Embryonic facial prominence (tissue), 1 donor: Measurements from ENCODE around the gene CTCF.
"Not testable (repeated sequence)": the region's sequence is repeated elsewhere in the genome, so short reads cannot be mapped to it uniquely, and the experiment has no call there.

Experiments
- DNase-seq: peaks from one replicate; pipeline ENCODE4 v3.0.0-alpha.2; 2016; ENCODE audit errors: extremely low spot score

The CTCF gene, protein sequence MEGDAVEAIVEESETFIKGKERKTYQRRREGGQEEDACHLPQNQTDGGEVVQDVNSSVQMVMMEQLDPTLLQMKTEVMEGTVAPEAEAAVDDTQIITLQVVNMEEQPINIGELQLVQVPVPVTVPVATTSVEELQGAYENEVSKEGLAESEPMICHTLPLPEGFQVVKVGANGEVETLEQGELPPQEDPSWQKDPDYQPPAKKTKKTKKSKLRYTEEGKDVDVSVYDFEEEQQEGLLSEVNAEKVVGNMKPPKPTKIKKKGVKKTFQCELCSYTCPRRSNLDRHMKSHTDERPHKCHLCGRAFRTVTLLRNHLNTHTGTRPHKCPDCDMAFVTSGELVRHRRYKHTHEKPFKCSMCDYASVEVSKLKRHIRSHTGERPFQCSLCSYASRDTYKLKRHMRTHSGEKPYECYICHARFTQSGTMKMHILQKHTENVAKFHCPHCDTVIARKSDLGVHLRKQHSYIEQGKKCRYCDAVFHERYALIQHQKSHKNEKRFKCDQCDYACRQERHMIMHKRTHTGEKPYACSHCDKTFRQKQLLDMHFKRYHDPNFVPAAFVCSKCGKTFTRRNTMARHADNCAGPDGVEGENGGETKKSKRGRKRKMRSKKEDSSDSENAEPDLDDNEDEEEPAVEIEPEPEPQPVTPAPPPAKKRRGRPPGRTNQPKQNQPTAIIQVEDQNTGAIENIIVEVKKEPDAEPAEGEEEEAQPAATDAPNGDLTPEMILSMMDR

DNA sequence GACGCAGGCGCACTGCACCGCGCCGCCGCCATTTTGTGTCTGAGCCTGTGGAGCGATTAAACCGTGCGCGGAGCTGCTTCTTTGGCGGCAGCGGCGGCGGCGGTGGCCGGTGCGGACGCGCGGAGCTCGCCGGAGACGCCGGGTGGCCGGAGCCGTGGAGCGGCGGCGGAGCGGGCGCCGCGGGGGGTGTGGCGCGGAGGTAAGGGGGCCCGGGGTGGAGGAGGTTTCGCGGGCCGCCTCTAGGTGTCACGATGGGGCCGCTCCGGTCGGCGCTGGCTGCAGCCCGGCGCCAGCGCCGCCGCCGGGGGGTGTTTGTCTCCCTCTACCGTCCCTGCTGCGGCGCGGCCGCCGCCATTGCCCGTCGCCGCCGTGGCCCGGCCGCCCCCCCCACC lies at the start of gene CTCF:
TSS of gene CTCF (plus strand) at position 1 of the 392 bp plus-strand sequence. CDS start 48,307 bp downstream, outside the sequence.
- peak; percentile 85 for DNase-seq

DNA sequence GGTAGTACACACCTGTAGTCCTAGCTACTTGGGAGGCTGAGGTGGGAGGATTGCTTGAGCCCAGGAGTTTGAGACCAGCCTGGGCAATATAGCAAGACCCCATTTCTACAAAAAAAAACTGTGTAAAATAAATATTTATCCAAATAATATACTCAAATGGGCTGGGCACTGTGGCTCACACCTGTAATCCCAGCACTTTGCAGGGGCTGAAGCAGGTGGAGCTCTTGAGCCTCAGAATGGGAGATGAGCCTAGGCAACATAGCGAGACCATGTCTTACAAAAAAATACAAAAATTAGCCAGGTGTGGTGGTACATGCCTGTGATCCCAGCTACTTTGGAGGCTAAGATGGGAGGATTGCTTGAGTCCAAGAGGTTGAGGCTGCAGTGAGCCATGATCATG lies 48.4 kb upstream of the CTCF start:
- not testable (repeated sequence) for DNase-seq

DNA sequence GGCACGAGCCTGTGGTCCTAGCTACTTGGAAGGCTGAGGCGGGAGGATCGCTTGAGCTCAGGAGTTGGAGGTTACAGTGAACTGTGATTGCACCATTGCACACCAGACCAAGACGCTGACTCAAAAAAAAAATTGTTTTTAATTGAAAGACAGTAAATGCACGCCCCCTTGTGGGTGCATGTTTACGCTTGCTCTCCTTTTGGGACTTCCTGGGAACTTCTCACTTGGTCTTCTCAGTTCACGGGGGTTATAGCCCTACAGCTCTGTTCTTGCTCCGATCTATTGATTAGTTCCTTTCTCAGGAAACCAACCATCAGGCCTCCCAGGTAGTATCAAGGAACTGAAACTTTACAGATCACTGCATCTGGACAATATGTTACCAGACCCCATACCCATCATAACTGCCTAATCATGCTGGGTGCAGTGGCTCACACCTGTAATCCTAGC lies 47.9 kb upstream of the CTCF start:
- no peak for DNase-seq

DNA sequence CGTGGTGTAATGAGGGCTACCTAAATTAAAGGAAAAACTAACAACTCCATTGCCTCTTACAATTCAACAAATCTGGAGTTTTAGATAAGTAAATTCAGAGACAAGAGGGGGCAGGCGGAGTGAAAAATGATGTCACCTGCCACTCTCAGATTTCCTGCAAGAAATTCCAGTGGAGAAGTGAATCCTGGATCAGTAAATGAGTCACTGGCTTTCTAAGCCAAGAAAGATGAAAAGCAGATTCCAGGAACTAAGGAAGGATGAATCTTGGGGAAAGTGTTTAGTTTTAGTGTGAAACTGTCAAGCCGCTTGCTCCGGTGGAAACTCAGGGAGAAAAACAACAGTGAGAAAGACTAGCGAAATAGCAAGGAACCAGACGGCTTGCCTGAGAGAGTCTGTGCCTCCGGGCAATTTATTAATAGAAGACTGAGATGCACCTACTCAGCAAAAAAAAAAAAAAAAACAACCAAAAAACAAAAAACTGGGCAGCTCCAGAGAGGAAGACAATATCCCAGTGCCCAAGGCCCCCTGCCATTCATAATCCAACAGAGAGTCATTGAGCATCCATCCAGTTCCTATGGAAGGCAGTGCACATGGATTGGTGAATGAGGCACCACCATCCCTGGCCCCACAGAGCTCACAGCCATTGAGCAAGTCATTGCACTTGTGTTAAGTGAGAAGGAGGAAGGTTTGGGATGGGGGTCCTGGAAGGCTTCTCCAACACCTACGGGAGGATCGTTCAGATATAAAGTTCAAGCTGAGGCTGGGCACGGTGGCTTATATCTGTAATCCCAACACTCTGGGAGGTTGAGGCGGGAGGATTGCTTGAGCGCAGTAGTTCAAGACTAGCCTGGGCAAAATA lies 45.8 kb upstream of the CTCF start:
- DNase-seq: no peak

DNA sequence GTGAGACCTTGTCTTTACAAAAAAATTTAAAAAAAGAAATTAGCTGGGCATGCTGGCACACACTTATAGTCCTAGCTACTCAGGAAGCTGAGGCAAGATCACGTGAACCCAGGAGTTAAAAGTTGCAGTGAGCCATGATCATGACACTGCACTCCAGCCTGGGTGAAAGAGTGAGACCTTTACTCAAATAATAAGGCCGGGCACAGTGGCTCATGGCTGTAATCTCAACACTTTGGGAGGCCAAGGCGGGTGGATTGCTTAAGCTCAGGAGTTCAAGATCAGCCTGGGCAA lies 45.2 kb upstream of the CTCF start:
- no peak for DNase-seq

DNA sequence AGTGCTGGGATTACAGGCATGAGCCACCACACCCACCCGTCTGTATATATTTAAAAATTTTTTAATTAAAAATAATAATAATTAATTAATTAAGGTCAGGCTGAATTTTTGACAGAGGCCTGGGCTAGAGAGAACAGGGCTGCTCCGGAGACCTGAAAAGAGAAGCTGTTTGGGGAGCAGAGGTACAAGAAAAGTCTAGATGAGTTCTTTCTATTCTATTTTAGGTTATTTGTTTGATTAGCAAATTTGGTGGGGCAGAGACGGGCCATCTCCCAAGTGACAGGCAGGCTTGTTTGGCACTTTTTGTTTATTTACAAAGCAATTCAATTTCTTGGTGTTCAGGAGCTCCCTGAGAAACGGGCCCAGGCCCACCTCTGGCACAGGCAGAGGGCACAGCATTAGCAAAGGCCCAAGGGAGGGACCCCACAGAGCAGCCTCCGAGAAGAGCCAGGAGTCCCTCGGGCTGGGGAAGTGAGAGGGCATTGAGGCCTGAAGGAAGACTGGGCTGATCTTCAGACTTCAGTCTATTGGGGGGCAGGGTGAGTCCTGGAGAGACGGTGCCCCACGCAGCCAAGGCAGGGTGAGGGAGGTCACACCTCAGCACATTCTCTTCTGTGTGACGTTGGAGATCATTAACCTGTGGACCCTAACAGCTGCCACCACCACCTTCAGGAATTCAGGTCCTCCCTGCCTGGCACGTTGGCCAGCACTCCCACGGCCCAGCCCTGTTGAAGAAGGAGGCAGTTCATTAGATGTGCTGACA lies 44.5 kb upstream of the CTCF start:
- DNase-seq: no peak

DNA sequence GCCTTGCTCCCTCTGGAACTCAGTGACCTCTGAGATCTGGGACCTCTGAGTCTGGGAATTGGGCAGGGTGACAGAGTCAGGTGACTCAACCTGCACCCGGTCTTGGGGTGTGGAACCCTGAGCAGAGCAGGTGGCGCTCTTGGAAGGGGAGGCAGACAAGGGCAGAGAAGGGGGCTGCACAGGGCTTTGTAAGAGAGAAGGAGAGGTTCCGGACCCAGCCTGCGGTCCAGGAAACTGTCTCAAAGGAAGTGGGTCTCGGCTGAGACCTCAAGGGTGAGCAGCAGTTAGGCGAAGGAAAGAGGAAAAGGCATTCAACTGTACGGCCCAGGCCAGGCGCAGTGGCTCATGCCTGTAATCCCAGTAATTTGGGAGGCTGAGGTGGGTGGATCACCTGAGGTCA lies 43.6 kb upstream of the CTCF start:
- no peak for DNase-seq

DNA sequence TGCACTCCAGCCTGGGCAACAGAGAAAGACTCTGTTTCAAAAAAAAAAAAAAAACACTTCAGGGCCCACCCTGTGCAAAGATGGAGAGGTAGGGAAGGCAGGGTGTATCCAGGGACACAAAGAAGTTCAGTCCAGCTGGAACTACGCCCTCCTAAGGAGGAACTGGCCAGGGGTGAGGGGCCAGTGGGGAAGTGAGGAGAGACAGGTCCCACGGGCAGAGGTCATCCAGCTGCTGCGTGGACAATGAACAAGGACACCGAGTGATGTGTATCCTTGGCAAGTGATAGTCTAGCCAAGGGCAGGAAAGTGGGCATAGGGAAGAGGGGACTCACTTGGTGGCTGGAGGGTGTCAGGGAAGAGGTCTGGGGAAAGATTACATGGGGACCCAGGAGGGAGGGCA lies 43.1 kb upstream of the CTCF start:
- no peak for DNase-seq

DNA sequence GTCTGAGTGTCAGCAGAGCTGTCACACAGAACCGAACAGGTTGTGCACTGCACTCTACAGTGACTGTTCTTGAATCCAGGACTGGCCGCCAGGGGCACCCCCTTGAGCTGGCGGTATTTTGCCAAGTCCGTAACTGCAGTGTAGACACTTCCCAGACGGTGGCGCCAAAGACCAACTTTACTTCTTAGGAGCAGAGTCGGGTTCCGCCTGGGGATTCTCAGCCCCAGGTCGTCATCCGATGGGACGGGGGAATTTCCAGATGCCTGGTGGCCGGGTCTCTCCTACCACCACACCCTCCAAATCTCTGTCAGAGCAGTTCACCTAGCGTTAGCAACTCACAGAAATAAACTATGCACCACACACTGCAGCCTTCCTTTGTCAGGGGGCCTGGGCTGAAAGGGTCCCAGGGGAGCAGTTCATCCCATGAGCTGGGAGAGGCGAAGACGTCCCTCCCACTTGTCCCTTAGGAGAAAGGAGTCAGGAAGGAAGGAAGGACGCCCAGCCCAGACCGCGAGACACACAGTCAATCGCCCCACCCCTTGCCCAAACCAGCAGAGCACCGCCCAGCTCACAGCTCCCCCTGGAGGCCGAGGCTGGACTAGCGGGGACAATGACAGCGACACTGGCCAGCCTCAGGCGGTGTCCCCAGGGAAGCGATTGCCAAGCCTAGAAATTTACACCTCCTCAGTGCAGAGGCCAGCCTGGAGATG lies 41.1 kb upstream of the CTCF start:
- peak; percentile 85 for DNase-seq

DNA sequence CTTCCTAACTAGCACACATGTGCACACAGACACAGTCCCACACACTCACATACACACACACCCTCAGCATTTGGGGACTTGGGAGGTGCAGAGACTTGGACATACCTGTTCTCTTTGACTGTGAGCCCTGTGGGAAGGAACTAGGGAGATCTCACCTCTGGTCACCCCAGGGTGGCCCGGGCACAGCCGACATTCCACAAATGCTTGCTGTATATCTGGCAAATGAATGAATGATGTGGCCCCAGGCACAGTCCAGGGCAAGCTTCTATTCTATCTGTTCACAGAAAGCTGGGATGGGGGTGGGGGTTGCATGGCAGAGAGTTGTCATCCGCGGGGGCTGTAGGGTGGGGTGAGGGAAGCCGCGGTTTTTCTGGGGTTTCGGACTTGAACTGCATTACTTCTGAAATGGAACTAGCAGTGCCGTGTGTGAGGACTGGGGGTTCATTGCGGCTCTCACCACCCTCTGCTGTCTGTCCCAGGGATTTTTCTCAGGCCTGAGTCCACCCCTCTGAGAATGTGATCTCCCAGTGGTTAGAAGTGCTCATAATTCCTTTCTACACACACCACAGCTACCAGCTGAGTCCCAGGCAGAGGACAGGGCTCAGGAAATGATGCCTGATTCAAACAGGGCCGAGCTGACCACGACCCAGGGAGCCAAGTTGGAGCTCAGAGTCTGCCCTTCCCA lies 37.0 kb upstream of the CTCF start:
- no peak for DNase-seq

DNA sequence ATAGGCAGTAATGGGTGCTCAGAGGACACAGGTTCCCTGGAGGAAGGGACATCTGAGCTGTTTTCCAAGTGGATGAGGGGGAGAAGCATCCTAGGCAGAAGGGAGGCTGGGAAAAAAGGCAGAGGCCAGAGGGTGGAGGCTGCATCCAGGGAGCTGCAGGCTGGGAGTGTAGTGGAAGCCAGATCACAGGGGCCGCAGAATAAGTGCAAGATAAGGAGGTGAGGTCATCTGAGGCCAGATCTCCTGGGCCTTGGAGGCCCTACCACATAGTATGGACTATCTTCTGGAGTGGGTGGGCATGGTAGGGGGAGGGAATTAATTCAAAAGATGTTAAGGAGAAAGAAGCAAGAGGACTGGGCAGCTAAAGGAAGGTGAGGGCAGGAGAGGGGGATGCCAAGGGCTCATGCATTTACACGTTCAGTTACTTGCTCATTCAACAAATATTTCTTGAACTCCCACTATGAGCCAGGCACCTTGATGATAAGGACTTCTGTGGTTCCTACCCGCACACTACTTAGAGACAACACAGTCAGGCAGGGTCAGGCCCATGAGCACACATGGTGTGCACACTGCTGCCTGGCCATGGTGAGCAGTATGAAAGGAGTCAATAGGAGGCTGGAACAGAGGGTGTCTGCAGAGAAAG lies 36.1 kb upstream of the CTCF start:
- DNase-seq: no peak

DNA sequence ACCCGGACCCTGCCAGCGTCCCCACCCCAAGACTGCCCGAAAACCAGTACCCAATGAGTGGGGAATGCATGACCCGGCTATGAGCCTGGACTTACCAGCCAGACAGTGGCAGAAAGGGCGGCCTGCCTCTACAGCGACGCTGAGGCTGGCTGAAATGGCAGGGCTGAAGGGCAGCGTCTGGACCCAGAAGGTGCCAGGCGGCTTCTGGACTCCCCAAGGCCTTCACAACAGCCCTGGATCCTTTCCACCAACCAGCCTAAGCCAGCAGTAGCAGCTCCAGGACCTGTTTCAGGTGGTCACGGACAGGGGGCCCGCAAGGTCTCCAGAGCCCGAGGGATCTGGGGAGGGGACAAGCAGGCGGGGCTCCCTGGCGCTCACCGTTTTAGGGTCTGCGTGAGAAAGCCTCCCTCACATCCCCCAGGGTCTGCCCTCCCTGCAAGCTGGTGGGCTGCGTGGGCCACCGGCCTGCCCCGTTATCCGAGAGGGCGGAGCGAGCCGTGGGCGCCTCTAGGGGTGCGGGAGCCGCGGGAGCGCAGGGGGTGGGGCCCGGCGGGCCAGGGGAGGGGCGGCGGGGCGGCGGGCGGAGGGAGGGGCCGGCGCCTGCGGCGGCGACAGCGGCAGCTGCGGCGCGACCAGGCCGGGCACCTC lies 34.0 kb upstream of the CTCF start, which contains the start of gene RIPOR1:
TSS of gene RIPOR1 (plus strand) at position 608 of the 648 bp plus-strand sequence. CDS start 9,618 bp downstream, outside the sequence.
- no peak for DNase-seq

DNA sequence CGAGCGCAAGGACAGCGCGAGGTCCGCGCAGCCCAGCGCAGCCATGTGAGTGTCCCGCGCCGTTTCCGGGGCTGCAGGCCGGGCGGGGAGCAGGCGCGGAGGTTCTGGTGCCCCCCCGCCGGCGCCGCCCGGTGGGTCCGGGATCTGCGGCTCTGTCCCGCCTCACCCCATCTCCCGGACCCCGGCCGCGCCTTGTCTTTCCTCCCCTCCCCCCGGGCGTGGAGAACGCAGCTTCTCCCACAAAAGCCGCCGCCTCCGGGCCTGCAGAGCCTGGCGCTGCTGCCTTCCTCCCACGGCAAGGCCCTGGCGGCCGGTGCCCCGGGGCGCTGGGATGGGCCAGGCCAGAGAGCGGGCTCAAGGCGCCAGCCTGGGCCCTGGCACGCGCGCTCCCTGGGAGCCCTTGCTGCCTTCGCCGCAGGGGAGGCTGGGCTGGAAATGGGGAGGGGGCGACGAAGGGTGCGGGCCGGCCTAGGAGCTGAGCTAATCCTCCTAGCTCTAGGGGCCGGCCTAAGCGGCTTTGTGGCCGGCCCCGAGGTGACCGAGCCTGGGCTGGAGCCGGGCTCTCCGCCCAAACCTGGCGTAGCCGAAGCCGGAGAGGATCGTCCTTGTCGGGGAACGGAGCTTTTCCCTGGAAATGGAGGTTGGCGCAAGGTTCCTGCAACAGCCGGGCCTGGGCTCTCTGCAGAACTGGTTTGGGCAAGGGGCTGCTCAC lies 33.3 kb upstream of the CTCF start:
- no peak for DNase-seq

DNA sequence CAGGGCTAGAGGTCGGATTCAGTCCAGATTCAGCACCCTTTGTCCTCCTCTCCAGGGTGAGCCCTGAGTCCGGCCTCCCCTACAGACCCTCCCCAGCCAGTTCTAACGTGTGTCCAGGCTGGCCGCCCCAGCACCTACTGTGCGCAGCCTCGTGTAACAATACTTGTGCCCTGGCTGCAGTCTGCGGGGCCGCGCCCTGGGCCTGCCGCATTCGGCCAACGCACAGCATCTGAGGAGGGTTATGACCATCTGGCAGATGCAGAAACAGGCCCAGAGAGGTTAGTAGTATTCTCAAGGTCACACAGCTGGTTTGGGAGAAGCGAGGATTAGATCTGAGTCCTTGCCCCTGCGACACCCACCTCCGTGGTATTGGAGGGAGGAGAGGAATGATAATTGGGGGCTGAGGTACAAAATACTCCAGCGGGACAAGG lies 32.7 kb upstream of the CTCF start:
- no peak for DNase-seq

DNA sequence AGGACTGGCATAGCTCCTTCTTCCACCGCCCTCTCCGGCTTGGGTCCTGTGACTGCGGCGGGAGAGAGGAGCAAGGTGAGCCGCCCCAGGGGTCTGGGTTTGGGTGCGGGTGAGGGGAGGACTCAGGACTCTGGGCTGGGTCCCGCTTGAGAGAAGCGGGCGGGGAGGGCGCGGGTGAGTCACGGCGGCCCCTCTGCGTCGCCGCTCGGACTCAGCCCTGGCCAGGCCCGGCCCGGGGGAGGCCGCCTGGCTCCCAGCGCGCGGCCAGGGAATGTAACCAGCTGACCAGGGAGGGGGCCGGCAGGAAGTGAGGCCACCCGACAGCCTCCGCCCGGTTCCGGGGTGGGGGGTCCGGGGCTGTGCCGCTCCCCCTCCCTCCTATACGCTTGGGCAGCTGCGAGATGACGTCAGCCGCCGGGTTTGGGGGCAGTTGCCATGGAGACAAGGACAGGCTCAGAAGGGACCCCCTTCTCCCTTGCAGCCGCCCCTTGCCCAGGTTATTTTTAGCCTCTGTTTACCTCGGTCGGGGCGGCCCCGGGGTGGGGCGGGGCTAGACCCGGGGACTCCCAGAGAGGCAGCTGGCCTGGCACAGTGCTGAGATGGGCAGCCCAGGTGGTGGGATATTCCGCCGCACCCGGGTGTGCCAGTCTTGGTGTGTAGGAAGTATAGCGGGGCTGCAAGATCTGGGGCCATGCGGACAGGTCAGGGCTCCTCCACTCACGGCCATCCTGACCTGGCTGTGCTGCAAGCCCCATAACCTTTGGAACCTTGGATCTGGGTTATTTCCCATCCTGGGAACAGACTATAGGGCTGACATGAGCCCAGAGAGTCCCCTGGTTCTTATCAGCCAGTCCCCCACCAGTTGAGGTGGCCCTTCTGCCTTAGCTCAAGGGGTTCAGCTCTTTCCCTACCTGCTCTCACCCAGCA lies 32.0 kb upstream of the CTCF start:
- DNase-seq: no peak

DNA sequence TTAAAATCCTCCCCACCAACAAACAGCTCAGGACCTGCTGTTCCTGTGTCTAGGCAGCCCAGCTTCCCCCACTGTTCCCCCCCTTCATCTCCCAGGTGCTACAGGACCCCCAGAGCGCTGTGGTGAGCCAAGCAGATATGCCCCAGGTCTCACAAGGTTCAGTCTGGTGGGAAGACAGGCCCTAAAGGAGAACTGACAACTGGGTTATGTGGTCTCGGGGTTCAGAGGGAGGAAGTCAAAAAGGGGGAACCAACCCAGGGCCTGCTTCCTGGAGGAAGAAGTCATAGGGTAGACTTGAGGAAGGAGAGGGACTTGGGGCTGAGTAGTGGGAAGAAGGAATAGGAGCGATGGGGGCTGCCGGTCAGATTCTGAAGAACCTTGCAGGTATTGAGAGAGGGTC lies 31.1 kb upstream of the CTCF start:
- DNase-seq: no peak

DNA sequence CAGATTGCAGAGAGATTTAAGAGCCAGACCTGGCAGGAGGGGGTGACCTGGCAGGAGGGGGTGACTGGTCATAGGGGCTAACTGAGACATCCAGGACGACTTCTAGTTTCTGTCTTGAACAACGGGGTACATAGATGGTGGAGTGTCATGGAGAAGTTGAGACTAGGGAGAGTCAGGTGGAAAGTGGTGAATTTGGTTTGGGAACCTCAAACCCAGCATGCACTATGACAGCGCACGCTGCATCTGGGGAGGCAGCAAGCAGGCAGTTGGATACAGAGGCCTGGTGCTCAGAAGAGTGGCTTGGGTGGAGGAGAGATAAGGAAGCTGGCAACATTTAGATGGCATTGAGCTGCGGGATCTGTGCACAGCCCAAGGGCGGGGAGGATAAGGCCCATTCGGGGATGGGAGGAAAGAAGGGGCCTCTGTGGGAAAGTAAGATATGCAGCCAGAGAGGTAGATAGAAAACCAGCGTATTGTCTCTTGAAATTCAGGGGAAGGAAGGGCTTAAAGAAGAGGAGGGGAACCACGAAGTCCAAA lies 29.2 kb upstream of the CTCF start:
- DNase-seq: no peak
